Smooth muscle cell of the brain vasculature (primary cell): ENCODE data around the gene DLX5.

ENCODE experiments used
- DNase-seq: peaks from one replicate; pipeline ENCODE4 v3.0.0-alpha.2; 2012; ENCODE audit warnings: low read depth, low spot score

The DLX5 gene

GRCh38 chr7:97018126-97018601, 6.5 kb downstream of the DLX5 start:
- no peak for DNase-seq

GRCh38 chr7:97017192-97018125, 7.2 kb downstream of the DLX5 start:
- DNase-seq: no peak

- no peak for DNase-seq
These were observed 8.0 kb downstream of the DLX5 start for GRCh38 chr7:97016381-97017191.

GRCh38 chr7:97015756-97016380, 8.8 kb downstream of the DLX5 start:
- no peak for DNase-seq

GRCh38 chr7:97015279-97015678, 9.4 kb downstream of the DLX5 start:
- no peak for DNase-seq

- no peak for DNase-seq
These were observed 10.4 kb downstream of the DLX5 start for GRCh38 chr7:97014145-97014750.

GRCh38 chr7:97013845-97014134, 10.8 kb downstream of the DLX5 start:
- DNase-seq: no peak

GRCh38 chr7:97013134-97013844, 11.3 kb downstream of the DLX5 start:
- DNase-seq: no peak

- no peak for DNase-seq
These were observed 12.1 kb downstream of the DLX5 start for GRCh38 chr7:97012365-97013133.

GRCh38 chr7:97011536-97012364, 12.9 kb downstream of the DLX5 start:
- DNase-seq: no peak

- no peak for DNase-seq
These were observed 13.5 kb downstream of the DLX5 start for GRCh38 chr7:97011104-97011503.

GRCh38 chr7:97009753-97010732, 14.6 kb downstream of the DLX5 start:
- no peak for DNase-seq

- DNase-seq: no peak
These were observed 16.2 kb downstream of the DLX5 start for GRCh38 chr7:97008275-97008917.

- DNase-seq: no peak
These were observed 17.1 kb downstream of the DLX5 start for GRCh38 chr7:97007583-97007861.

GRCh38 chr7:97006816-97007582, 17.6 kb downstream of the DLX5 start:
- no peak for DNase-seq

GRCh38 chr7:97006055-97006815, 18.4 kb downstream of the DLX5 start:
- no peak for DNase-seq
